Ascending aorta (tissue), 2 donors: ENCODE measurements around the gene ANTXR1. TPM values are rescaled to one million over a fixed set of nuclear protein-coding genes. Genes with fewer than 3 reads are reported as not detected.

Source experiments
- DNase-seq, 2 donors: peaks; one replicate each; pipeline ENCODE4 v3.0.0-alpha.2; 2019; ENCODE audit warnings: low spot score in 2 of 2
- H3K27ac ChIP-seq, 2 donors: fragments of 200-600 bp; sonication (generic); one replicate each; pipeline ENCODE4 v1.5.1; 2016 to 2017; ENCODE audit warnings: mild to moderate bottlenecking in 1 of 2
- H3K27me3 ChIP-seq: fragments of 200-600 bp; sonication (generic); one replicate; pipeline ENCODE4 v1.5.1; 2017
- H3K36me3 ChIP-seq, 2 donors: fragments of 200-600 bp; sonication (generic); one replicate each; pipeline ENCODE4 v1.5.1; 2016
- H3K4me1 ChIP-seq, 2 donors: fragments of 200-600 bp; sonication (generic); one replicate each; pipeline ENCODE4 v1.5.1; 2016 to 2017; ENCODE audit warnings: mild to moderate bottlenecking in 1 of 2
- H3K4me3 ChIP-seq, 2 donors: fragments of 200-600 bp; sonication (generic); one replicate each; pipeline ENCODE4 v1.5.1; 2016 to 2017; ENCODE audit warnings: mild to moderate bottlenecking in 1 of 2
- H3K9me3 ChIP-seq, 2 donors: fragments of 200-600 bp; sonication (generic); one replicate each; pipeline ENCODE4 v1.5.1; 2016
- CTCF ChIP-seq, 3 experiments: fragments of 200-600 bp in 2 of 3; fragments of 450-650 bp in 1 of 3; sonication (generic) in 2 of 3; IDR thresholded peaks; one replicate each; pipeline ENCODE4 v1.5.1; 2016 to 2019; ENCODE audit warnings: antibody characterized with exemption in 3 of 3, mild to moderate bottlenecking in 1 of 3, moderate library complexity in 1 of 3
- intact Hi-C: fragments of 100-400 bp; cut with DNase I; formaldehyde crosslinking; loops from one replicate; pipeline ENCODE4 v1.15.1; 2023
- total RNA-seq: library from RNA; depleted of rRNA; stranded (reverse); fragments of >200 nt; gene quantifications from one replicate; pipeline ENCODE4 v1.1.0, GENCODE V29; 2016

Gene ANTXR1
- total RNA-seq, 1 donor from 2014 or later: 90.3 TPM

GRCh38 chr2:69157441-69157840 lies 144.5 kb downstream of the ANTXR1 start:
- H3K4me1 ChIP-seq: peaks cover 15 to 41% of the 10 kb centered on the region in 2 donors
- H3K9me3 ChIP-seq: no peaks in the 10 kb centered on the region
- TF ChIP-seq CTCF (IDR thresholded peaks at IDR 0.05): no peak
- intact Hi-C loops: no loop called here
- DNase-seq: peak in 1 of 2 donors; percentile 12
- no peak overlapping the region for H3K4me3 ChIP-seq
- H3K27me3 ChIP-seq: no peaks in the 10 kb centered on the region
- no peaks in the 10 kb centered on the region for H3K36me3 ChIP-seq
- H3K27ac ChIP-seq: peak overlapping the region; percentile 3 to 81

- no peaks in the 10 kb centered on the region for H3K36me3 ChIP-seq
- intact Hi-C loops: loop anchor here (5.0 kb wide), 1 partner anchor 43 kb away; no protein-coding TSS in a partner anchor
- DNase-seq: no peak
- peaks cover 6 to 41% of the 10 kb centered on the region in 2 donors for H3K4me1 ChIP-seq
- H3K27ac ChIP-seq: peak overlapping the region; percentile 15 to 86
- no peaks in the 10 kb centered on the region for H3K27me3 ChIP-seq
- H3K9me3 ChIP-seq: no peaks in the 10 kb centered on the region
- H3K4me3 ChIP-seq: no peak overlapping the region
- TF ChIP-seq CTCF (IDR thresholded peaks at IDR 0.05): no peak
Measured at GRCh38 chr2:69159986-69160385, 147.0 kb downstream of the ANTXR1 start.

GRCh38 chr2:69162057-69162456 lies 149.1 kb downstream of the ANTXR1 start:
- Histone ChIP-seq H3K27me3 (no peaks in the 10 kb centered on the region), H3K4me3 (no peak overlapping the region), H3K9me3 (no peaks in the 10 kb centered on the region), H3K27ac (peak overlapping the region; percentile 83 to 86), H3K36me3 (no peaks in the 10 kb centered on the region), H3K4me1 (peaks cover 10 to 51% of the 10 kb centered on the region in 2 donors)
- no peak for DNase-seq
- no peak for TF ChIP-seq CTCF (IDR thresholded peaks at IDR 0.05)
- intact Hi-C loops: loop anchor here (2.0 to 5.0 kb wide), 2 partner anchors 17 to 45 kb away; no protein-coding TSS in a partner anchor

- peak in 1 of 2 donors; percentile 75 for DNase-seq
- H3K4me3 ChIP-seq: peak overlapping the region; percentile 8 to 32
- H3K36me3 ChIP-seq: no peaks in the 10 kb centered on the region
- intact Hi-C loops: loop anchor here (2.0 to 5.0 kb wide), 2 partner anchors 16 to 46 kb away; no protein-coding TSS in a partner anchor
- H3K27me3 ChIP-seq: no peaks in the 10 kb centered on the region
- peak overlapping the region; percentile 83 to 86 for H3K27ac ChIP-seq
- no peaks in the 10 kb centered on the region for H3K9me3 ChIP-seq
- TF ChIP-seq CTCF (IDR thresholded peaks at IDR 0.05): no peak
- peaks cover 10 to 59% of the 10 kb centered on the region in 2 donors for H3K4me1 ChIP-seq
Measured at GRCh38 chr2:69163109-69163508, 150.1 kb downstream of the ANTXR1 start.

GRCh38 chr2:69163556-69163955 lies 150.6 kb downstream of the ANTXR1 start:
- Histone ChIP-seq H3K4me3 (peak overlapping the region; percentile 8 to 32), H3K4me1 (peaks cover 12 to 63% of the 10 kb centered on the region in 2 donors), H3K36me3 (no peaks in the 10 kb centered on the region), H3K27me3 (no peaks in the 10 kb centered on the region), H3K9me3 (no peaks in the 10 kb centered on the region), H3K27ac (peak overlapping the region; percentile 83 to 86)
- intact Hi-C loops: loop anchor here (2.0 to 5.0 kb wide), 2 partner anchors 15 to 46 kb away; no protein-coding TSS in a partner anchor
- no peak for DNase-seq
- no peak for TF ChIP-seq CTCF (IDR thresholded peaks at IDR 0.05)
